Measurements from ENCODE around the gene WSB1.

The WSB1 gene

GRCh38 chr17:27363326-27363725 is 69.4 kb downstream of the WSB1 start:
- no peak for DNase-seq
